Nephron progenitor cell (in vitro differentiated cells): ENCODE data around the gene TAS2R14.
A peak's percentile ranks its signal among the peaks of the same experiment; 100 is the strongest.

Source experiments
- DNase-seq: peaks from one replicate; pipeline ENCODE4 v3.0.0; 2021
- H3K27ac Mint-ChIP-seq: 2 replicates; pipeline ENCODE4 v1.8.0; 2021; ENCODE audit warnings: mild to moderate bottlenecking, moderate library complexity, mixed read lengths
- H3K27me3 Mint-ChIP-seq: 2 replicates; pipeline ENCODE4 v1.8.0; 2021; ENCODE audit warnings: mild to moderate bottlenecking, low read depth, mixed read lengths; ENCODE audit not compliant: poor library complexity
- H3K36me3 Mint-ChIP-seq: 2 replicates; pipeline ENCODE4 v1.8.0; 2021; ENCODE audit warnings: low read depth, mixed read lengths
- H3K4me1 Mint-ChIP-seq: 2 replicates; pipeline ENCODE4 v1.8.0; 2021; ENCODE audit warnings: mixed read lengths
- H3K4me3 Mint-ChIP-seq: 2 replicates; pipeline ENCODE4 v1.8.0; 2021; ENCODE audit warnings: mild to moderate bottlenecking, moderate library complexity, mixed read lengths
- H3K9me3 Mint-ChIP-seq: 2 replicates; pipeline ENCODE4 v1.8.0; 2021; ENCODE audit warnings: mild to moderate bottlenecking, moderate library complexity, mixed read lengths
- CTCF ChIP-seq: fragments of 200-600 bp; sonication (generic); IDR thresholded peaks from 2 replicates; pipeline ENCODE4 v1.5.0; 2021; ENCODE audit warnings: antibody characterized with exemption

TAS2R14 gene

GRCh38 chr12:10928746-10929286, 10.2 kb downstream of the TAS2R14 start, which contains the start of gene PRH2:
PRH2 (plus strand) TSS chr12:10929236; CDS start chr12:10929274, 38 bp downstream.
- peaks cover 37% of the 10 kb centered on the region for H3K36me3 Mint-ChIP-seq
- TF ChIP-seq CTCF: no peak
- no peak within 1 kb of the TSS for H3K4me3 Mint-ChIP-seq

GRCh38 chr12:10926269-10926668, 12.8 kb downstream of the TAS2R14 start:
- no peak overlapping the region for H3K27ac Mint-ChIP-seq
- H3K4me1 Mint-ChIP-seq: no peaks in the 10 kb centered on the region
- TF ChIP-seq CTCF: no peak
- H3K27me3 Mint-ChIP-seq: peaks cover 6% of the 10 kb centered on the region
- H3K36me3 Mint-ChIP-seq: peaks cover 31% of the 10 kb centered on the region
- no peak overlapping the region for H3K4me3 Mint-ChIP-seq
- H3K9me3 Mint-ChIP-seq: peaks cover 13% of the 10 kb centered on the region
- DNase-seq: no peak

More at GRCh38 chr12:10928746-10929286, 10.2 kb downstream of the TAS2R14 start, which contains the start of gene PRH2:
- no peak for DNase-seq
- Mint-ChIP-seq H3K4me1 (no peaks in the 10 kb centered on the region), H3K27me3 (peaks cover 3% of the 10 kb centered on the region), H3K27ac (no peak within 1 kb of the TSS), H3K9me3 (peaks cover 13% of the 10 kb centered on the region)

- Mint-ChIP-seq H3K27me3 (peaks cover 3% of the 10 kb centered on the region), H3K4me3 (no peak overlapping the region), H3K4me1 (no peaks in the 10 kb centered on the region), H3K27ac (no peak overlapping the region), H3K9me3 (peaks cover 7% of the 10 kb centered on the region), H3K36me3 (peaks cover 21% of the 10 kb centered on the region)
- no peak for TF ChIP-seq CTCF
- no peak for DNase-seq
These were observed 19.3 kb downstream of the TAS2R14 start for GRCh38 chr12:10919809-10920208.

- H3K4me3 Mint-ChIP-seq: no peak overlapping the region
- H3K27ac Mint-ChIP-seq: no peak overlapping the region
- no peaks in the 10 kb centered on the region for H3K27me3 Mint-ChIP-seq
- H3K4me1 Mint-ChIP-seq: no peaks in the 10 kb centered on the region
- H3K36me3 Mint-ChIP-seq: peaks cover 36% of the 10 kb centered on the region
- peaks cover 14% of the 10 kb centered on the region for H3K9me3 Mint-ChIP-seq
- no peak for TF ChIP-seq CTCF
- DNase-seq: no peak
These were observed 28.7 kb downstream of the TAS2R14 start for GRCh38 chr12:10910380-10910779.

GRCh38 chr12:10909462-10909861, 29.6 kb downstream of the TAS2R14 start, which contains the start of gene TAS2R13:
TAS2R13 (minus strand) TSS chr12:10909562; CDS start chr12:10909298, 264 bp downstream.
- peaks cover 23% of the 10 kb centered on the region for H3K9me3 Mint-ChIP-seq
- H3K27me3 Mint-ChIP-seq: no peaks in the 10 kb centered on the region
- no peak within 1 kb of the TSS for H3K4me3 Mint-ChIP-seq

More at GRCh38 chr12:10909462-10909861, 29.6 kb downstream of the TAS2R14 start, which contains the start of gene TAS2R13:
- no peak for DNase-seq
- Mint-ChIP-seq H3K27ac (peak within 1 kb of the TSS; percentile 11), H3K4me1 (no peaks in the 10 kb centered on the region), H3K36me3 (peaks cover 46% of the 10 kb centered on the region)
- no peak for TF ChIP-seq CTCF
